Measurements from ENCODE around the gene TLE6.

Gene TLE6

DNA sequence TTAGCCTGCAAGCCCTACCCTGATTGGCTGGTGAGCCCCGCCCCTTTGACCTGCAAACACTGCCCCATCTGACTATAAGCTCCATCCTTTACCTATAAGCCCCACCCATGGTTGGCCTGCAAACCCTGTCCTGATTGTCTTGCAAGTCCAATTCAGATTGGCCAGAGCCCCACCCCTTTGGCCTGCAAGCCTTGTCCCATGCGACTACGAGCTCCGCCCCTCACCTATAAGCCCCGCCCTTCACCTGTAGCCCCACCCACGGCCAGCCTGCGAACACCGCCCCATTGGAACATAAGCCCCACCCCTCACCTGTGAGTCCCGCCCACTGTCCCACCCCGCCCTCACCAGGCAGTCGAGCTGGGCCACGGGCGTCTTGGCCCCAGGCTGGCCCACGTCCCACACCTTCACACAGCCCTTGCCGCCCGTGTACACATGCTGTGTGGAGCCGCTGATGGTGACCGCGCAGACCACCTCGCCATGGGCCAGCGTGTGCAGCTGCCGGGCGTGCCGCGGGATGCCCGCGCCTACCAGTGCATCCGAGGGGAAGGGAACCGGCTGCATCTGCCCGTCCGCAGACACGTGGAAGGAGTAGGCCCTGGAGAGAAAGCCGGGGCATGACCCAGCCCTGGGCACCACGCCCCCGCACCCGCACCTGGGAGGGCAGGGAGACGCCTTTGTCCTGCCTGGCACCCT lies 28.9 kb downstream of the TLE6 start:
- no peak overlapping the region for H2BK120ac ChIP-seq (ENCODE audit: insufficient read depth, low read length, poor library complexity)
- H3K36me3 ChIP-seq (ENCODE audit: control insufficient read depth in 1 of 2, insufficient read depth in 2 of 2, low read length in 2 of 2), result no peaks in the 10 kb centered on the region
- DNase-seq, result peak in 1 of 2 donors; percentile 23
- no peak overlapping the region for H2BK5ac ChIP-seq (ENCODE audit: low read depth, low read length, poor library complexity)
- no peak overlapping the region for H3K23ac ChIP-seq (ENCODE audit: low read length)
- H4K12ac ChIP-seq (ENCODE audit: low read depth, low read length), result no peak overlapping the region
- H3K4ac ChIP-seq (ENCODE audit: low read depth, low read length), result no peak overlapping the region
- H4K8ac ChIP-seq (ENCODE audit: low read depth, low read length), result no peak overlapping the region
- no peak overlapping the region for H3K4me3 ChIP-seq (ENCODE audit: low read depth, low read length)
- H3K79me2 ChIP-seq (ENCODE audit: control insufficient read depth, insufficient read depth, low read length, poor library complexity), result no peaks in the 10 kb centered on the region
- WGBS (ENCODE audit: extremely low coverage, insufficient coverage, insufficient read length), result no CpG with 5 or more reads among the region's 37 CpGs
- H4K91ac ChIP-seq (ENCODE audit: low read depth, low read length), result no peak overlapping the region
- H3K18ac ChIP-seq (ENCODE audit: low read length), result no peak overlapping the region
- no peak overlapping the region for H3K4me2 ChIP-seq (ENCODE audit: low read length)
- no peak overlapping the region for H2BK12ac ChIP-seq (ENCODE audit: low read length)
- H3K14ac ChIP-seq (ENCODE audit: low read length), result no peak overlapping the region
- H3K4me1 ChIP-seq (ENCODE audit: control insufficient read depth in 1 of 2, insufficient read depth in 2 of 2, low read length in 2 of 2), result no peaks in the 10 kb centered on the region
- no peak overlapping the region for H3K27ac ChIP-seq (ENCODE audit: low read depth, low read length)
- H2AFZ ChIP-seq (ENCODE audit: insufficient read depth, low read length, poor library complexity), result no peak overlapping the region
- H3K9ac ChIP-seq (ENCODE audit: low read length), result no peak overlapping the region
- H3K9me3 ChIP-seq (ENCODE audit: insufficient read depth, low read depth, low read length), result peaks cover 2% of the 10 kb centered on the region
- no peak overlapping the region for H2AK5ac ChIP-seq (ENCODE audit: low read length)
- H3K27me3 ChIP-seq (ENCODE audit: insufficient read depth, low read length), result no peaks in the 10 kb centered on the region
- no peaks in the 10 kb centered on the region for H3K79me1 ChIP-seq (ENCODE audit: low read length)

DNA sequence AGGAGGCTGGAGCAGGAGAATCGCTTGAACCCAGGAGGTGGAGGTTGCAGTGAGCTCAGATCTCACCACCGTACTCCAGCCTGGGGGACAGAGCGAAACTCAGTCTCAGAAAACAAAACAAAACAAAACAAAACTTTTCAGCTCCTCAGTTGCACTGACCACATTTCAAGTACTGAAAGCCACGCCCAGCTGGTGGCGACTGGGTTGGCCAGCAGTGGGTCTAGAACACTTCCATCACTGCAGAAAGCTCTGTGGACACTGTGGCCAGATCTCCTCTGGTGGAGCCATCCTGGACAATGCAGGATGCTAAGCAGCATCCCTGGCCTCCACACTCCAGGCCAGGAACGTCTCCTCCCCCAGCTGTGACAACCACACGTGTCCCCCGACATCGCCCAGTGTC lies 30.6 kb downstream of the TLE6 start:
- H3K4ac ChIP-seq (ENCODE audit: low read depth, low read length), result no peak overlapping the region
- H3K4me1 ChIP-seq (ENCODE audit: control insufficient read depth in 1 of 2, insufficient read depth in 2 of 2, low read length in 2 of 2), result no peaks in the 10 kb centered on the region
- no peak overlapping the region for H3K18ac ChIP-seq (ENCODE audit: low read length)
- H3K27me3 ChIP-seq (ENCODE audit: insufficient read depth, low read length), result no peaks in the 10 kb centered on the region
- no peak overlapping the region for H3K27ac ChIP-seq (ENCODE audit: low read depth, low read length)
- no peak overlapping the region for H3K4me2 ChIP-seq (ENCODE audit: low read length)
- no peak overlapping the region for H3K4me3 ChIP-seq (ENCODE audit: low read depth, low read length)
- no peak for DNase-seq
- H3K23ac ChIP-seq (ENCODE audit: low read length), result no peak overlapping the region
- WGBS (ENCODE audit: extremely low coverage, insufficient coverage, insufficient read length), result no CpG with 5 or more reads among the region's 9 CpGs
- H3K79me1 ChIP-seq (ENCODE audit: low read length), result no peaks in the 10 kb centered on the region
- H4K91ac ChIP-seq (ENCODE audit: low read depth, low read length), result no peak overlapping the region
- no peak overlapping the region for H2BK12ac ChIP-seq (ENCODE audit: low read length)
- H2AFZ ChIP-seq (ENCODE audit: insufficient read depth, low read length, poor library complexity), result no peak overlapping the region
- H4K12ac ChIP-seq (ENCODE audit: low read depth, low read length), result no peak overlapping the region
- H3K36me3 ChIP-seq (ENCODE audit: control insufficient read depth in 1 of 2, insufficient read depth in 2 of 2, low read length in 2 of 2), result no peaks in the 10 kb centered on the region
- no peaks in the 10 kb centered on the region for H3K79me2 ChIP-seq (ENCODE audit: control insufficient read depth, insufficient read depth, low read length, poor library complexity)
- H4K8ac ChIP-seq (ENCODE audit: low read depth, low read length), result no peak overlapping the region
- no peak overlapping the region for H3K14ac ChIP-seq (ENCODE audit: low read length)
- H2BK120ac ChIP-seq (ENCODE audit: insufficient read depth, low read length, poor library complexity), result no peak overlapping the region
- no peak overlapping the region for H2BK5ac ChIP-seq (ENCODE audit: low read depth, low read length, poor library complexity)
- no peak overlapping the region for H2AK5ac ChIP-seq (ENCODE audit: low read length)
- H3K9ac ChIP-seq (ENCODE audit: low read length), result no peak overlapping the region
- peaks cover 2% of the 10 kb centered on the region for H3K9me3 ChIP-seq (ENCODE audit: insufficient read depth, low read depth, low read length)

DNA sequence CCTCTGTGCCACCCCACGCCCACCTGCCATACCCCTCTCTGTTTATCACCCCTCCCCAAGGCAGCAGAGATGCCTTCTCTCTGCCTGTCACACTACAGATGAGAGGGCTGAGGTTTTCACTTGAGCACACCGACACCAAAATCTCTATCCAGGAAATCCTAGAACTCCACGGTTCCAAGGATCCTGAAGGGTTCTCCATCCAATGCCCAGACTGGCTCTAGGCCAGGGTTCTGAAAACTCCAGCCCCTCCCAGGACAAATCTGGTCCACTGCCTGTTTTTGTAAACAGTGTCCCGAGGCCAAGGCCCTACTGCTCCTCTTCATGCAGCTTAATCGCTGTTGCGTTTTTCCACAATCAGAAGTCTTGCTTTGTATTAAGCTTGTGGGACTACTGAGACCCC lies 31.6 kb downstream of the TLE6 start:
- H2AK5ac ChIP-seq (ENCODE audit: low read length), result no peak overlapping the region
- no peak overlapping the region for H2BK120ac ChIP-seq (ENCODE audit: insufficient read depth, low read length, poor library complexity)
- DNase-seq, result no peak
- no peak overlapping the region for H4K12ac ChIP-seq (ENCODE audit: low read depth, low read length)
- no peaks in the 10 kb centered on the region for H3K4me1 ChIP-seq (ENCODE audit: control insufficient read depth in 1 of 2, insufficient read depth in 2 of 2, low read length in 2 of 2)
- no peak overlapping the region for H2BK5ac ChIP-seq (ENCODE audit: low read depth, low read length, poor library complexity)
- H3K14ac ChIP-seq (ENCODE audit: low read length), result no peak overlapping the region
- H3K23ac ChIP-seq (ENCODE audit: low read length), result no peak overlapping the region
- no CpG with 5 or more reads among the region's 6 CpGs for WGBS (ENCODE audit: extremely low coverage, insufficient coverage, insufficient read length)
- H3K79me1 ChIP-seq (ENCODE audit: low read length), result no peaks in the 10 kb centered on the region
- H3K9ac ChIP-seq (ENCODE audit: low read length), result no peak overlapping the region
- H2BK12ac ChIP-seq (ENCODE audit: low read length), result no peak overlapping the region
- H2AFZ ChIP-seq (ENCODE audit: insufficient read depth, low read length, poor library complexity), result no peak overlapping the region
- H3K79me2 ChIP-seq (ENCODE audit: control insufficient read depth, insufficient read depth, low read length, poor library complexity), result no peaks in the 10 kb centered on the region
- H4K91ac ChIP-seq (ENCODE audit: low read depth, low read length), result no peak overlapping the region
- H3K27ac ChIP-seq (ENCODE audit: low read depth, low read length), result no peak overlapping the region
- peaks cover 2% of the 10 kb centered on the region for H3K9me3 ChIP-seq (ENCODE audit: insufficient read depth, low read depth, low read length)
- no peak overlapping the region for H3K18ac ChIP-seq (ENCODE audit: low read length)
- H3K36me3 ChIP-seq (ENCODE audit: control insufficient read depth in 1 of 2, insufficient read depth in 2 of 2, low read length in 2 of 2), result no peaks in the 10 kb centered on the region
- H3K4me3 ChIP-seq (ENCODE audit: low read depth, low read length), result no peak overlapping the region
- no peak overlapping the region for H3K4me2 ChIP-seq (ENCODE audit: low read length)
- H4K8ac ChIP-seq (ENCODE audit: low read depth, low read length), result no peak overlapping the region
- H3K27me3 ChIP-seq (ENCODE audit: insufficient read depth, low read length), result no peaks in the 10 kb centered on the region
- H3K4ac ChIP-seq (ENCODE audit: low read depth, low read length), result no peak overlapping the region

DNA sequence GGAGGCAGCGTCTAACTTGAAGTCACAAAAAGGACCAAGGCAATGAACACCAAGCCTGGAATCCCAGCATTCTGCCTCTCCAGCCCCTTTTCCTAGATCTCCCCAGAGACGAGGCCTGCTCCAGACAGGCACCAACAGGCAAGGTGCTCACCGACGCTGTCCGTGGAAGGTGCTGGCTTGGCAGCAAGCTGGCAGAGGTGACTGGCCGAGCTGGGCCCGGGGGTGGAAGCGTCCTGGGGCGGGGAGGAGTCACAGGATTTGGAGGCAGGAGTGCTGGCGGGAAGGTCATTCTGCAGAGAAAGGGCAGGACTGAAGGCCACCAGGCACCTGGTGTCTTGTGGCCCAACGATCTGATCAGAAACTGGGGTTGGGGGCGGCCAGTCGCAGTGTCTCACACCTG lies 33.5 kb downstream of the TLE6 start:
- H4K91ac ChIP-seq (ENCODE audit: low read depth, low read length), result no peak overlapping the region
- H3K27ac ChIP-seq (ENCODE audit: low read depth, low read length), result no peak overlapping the region
- H3K14ac ChIP-seq (ENCODE audit: low read length), result no peak overlapping the region
- H2BK5ac ChIP-seq (ENCODE audit: low read depth, low read length, poor library complexity), result no peak overlapping the region
- no peaks in the 10 kb centered on the region for H3K79me1 ChIP-seq (ENCODE audit: low read length)
- no peak overlapping the region for H2AFZ ChIP-seq (ENCODE audit: insufficient read depth, low read length, poor library complexity)
- no peak overlapping the region for H2BK120ac ChIP-seq (ENCODE audit: insufficient read depth, low read length, poor library complexity)
- H3K9me3 ChIP-seq (ENCODE audit: insufficient read depth, low read depth, low read length), result peaks cover 2% of the 10 kb centered on the region
- H3K9ac ChIP-seq (ENCODE audit: low read length), result no peak overlapping the region
- H3K27me3 ChIP-seq (ENCODE audit: insufficient read depth, low read length), result no peaks in the 10 kb centered on the region
- H3K4ac ChIP-seq (ENCODE audit: low read depth, low read length), result no peak overlapping the region
- H3K79me2 ChIP-seq (ENCODE audit: control insufficient read depth, insufficient read depth, low read length, poor library complexity), result no peaks in the 10 kb centered on the region
- WGBS (ENCODE audit: extremely low coverage, insufficient coverage, insufficient read length), result no CpG with 5 or more reads among the region's 13 CpGs
- no peak for DNase-seq
- H2AK5ac ChIP-seq (ENCODE audit: low read length), result no peak overlapping the region
- H3K4me3 ChIP-seq (ENCODE audit: low read depth, low read length), result no peak overlapping the region
- no peak overlapping the region for H3K18ac ChIP-seq (ENCODE audit: low read length)
- no peaks in the 10 kb centered on the region for H3K36me3 ChIP-seq (ENCODE audit: control insufficient read depth in 1 of 2, insufficient read depth in 2 of 2, low read length in 2 of 2)
- no peak overlapping the region for H4K12ac ChIP-seq (ENCODE audit: low read depth, low read length)
- H3K4me1 ChIP-seq (ENCODE audit: control insufficient read depth in 1 of 2, insufficient read depth in 2 of 2, low read length in 2 of 2), result no peaks in the 10 kb centered on the region
- no peak overlapping the region for H4K8ac ChIP-seq (ENCODE audit: low read depth, low read length)
- no peak overlapping the region for H3K4me2 ChIP-seq (ENCODE audit: low read length)
- no peak overlapping the region for H2BK12ac ChIP-seq (ENCODE audit: low read length)
- no peak overlapping the region for H3K23ac ChIP-seq (ENCODE audit: low read length)

Data from trophoblast cell (in vitro differentiated cells and primary cell).